SK-N-SH treated with all-trans-retinoic acid at 6 μM for 48 hours (cell line): ENCODE measurements around the gene ZBTB16.

Source experiments
- ATAC-seq: fragments of 200-7000 bp; cut with Tn5 transposase; 3 replicates; pipeline ENCODE4 v1.9.1; 2020; ENCODE audit warnings: mild to moderate bottlenecking, moderate library complexity
- ARNTL ChIP-seq: fragments of 450-650 bp; formaldehyde crosslinking; IDR thresholded peaks from 2 replicates; pipeline ENCODE4 v1.5.0; 2020; ENCODE audit warnings: low read depth, mild to moderate bottlenecking, moderate library complexity, borderline replicate concordance
- BACH2 ChIP-seq: fragments of 250-450 bp; sonication (Bioruptor Pico); IDR thresholded peaks from 2 replicates; pipeline ENCODE4 v1.9.0; 2021; ENCODE audit warnings: mild to moderate bottlenecking, borderline replicate concordance
- CSDC2 ChIP-seq: fragments of 250-450 bp; sonication (Bioruptor Pico); IDR thresholded peaks from 2 replicates; pipeline ENCODE4 v1.5.0; 2020; ENCODE audit warnings: mild to moderate bottlenecking, moderate library complexity
- CSRNP3 ChIP-seq: fragments of 250-450 bp; sonication (Bioruptor Pico); IDR thresholded peaks from 2 replicates; pipeline ENCODE4 v1.5.1; 2021; ENCODE audit warnings: mild to moderate bottlenecking, moderate library complexity
- ESRRG ChIP-seq: fragments of 250-450 bp; sonication (Bioruptor Pico); IDR thresholded peaks from 2 replicates; pipeline ENCODE4 v1.6.1; 2021; ENCODE audit warnings: mild to moderate bottlenecking
- GLIS3 ChIP-seq: fragments of 250-450 bp; sonication (Bioruptor Pico); IDR thresholded peaks from 2 replicates; pipeline ENCODE4 v1.5.0; 2020; ENCODE audit warnings: mild to moderate bottlenecking, moderate library complexity
- ISL1 ChIP-seq: fragments of 250-450 bp; sonication (Bioruptor Pico); IDR thresholded peaks from 2 replicates; pipeline ENCODE4 v2.1.2; 2022; ENCODE audit warnings: mild to moderate bottlenecking, moderate library complexity
- OSR1 ChIP-seq: fragments of 250-450 bp; sonication (Bioruptor Pico); IDR thresholded peaks from 2 replicates; pipeline ENCODE4 v1.8.0; 2022; ENCODE audit warnings: moderate library complexity, mild to moderate bottlenecking, inconsistent platforms
- PPARA ChIP-seq: fragments of 250-450 bp; sonication (Bioruptor Pico); IDR thresholded peaks from 2 replicates; pipeline ENCODE4 v1.5.0; 2020; ENCODE audit warnings: mild to moderate bottlenecking, borderline replicate concordance
- RARB ChIP-seq: fragments of 250-450 bp; sonication (Bioruptor Pico); IDR thresholded peaks from 2 replicates; pipeline ENCODE4 v1.8.0; 2021; ENCODE audit warnings: mild to moderate bottlenecking, moderate library complexity
- SNAI2 ChIP-seq: fragments of 250-450 bp; sonication (Bioruptor Pico); IDR thresholded peaks from 2 replicates; pipeline ENCODE4 v1.5.0; 2020; ENCODE audit warnings: mild to moderate bottlenecking, moderate library complexity
- TCF4 ChIP-seq: fragments of 250-450 bp; sonication (Bioruptor Pico); IDR thresholded peaks from 2 replicates; pipeline ENCODE4 v1.8.0; 2021; ENCODE audit warnings: mild to moderate bottlenecking, moderate library complexity, borderline replicate concordance
- ZC3H10 ChIP-seq: fragments of 250-450 bp; sonication (Bioruptor Pico); IDR thresholded peaks from 2 replicates; pipeline ENCODE4 v1.5.1; 2021; ENCODE audit warnings: mild to moderate bottlenecking, moderate library complexity
- ZFP3 ChIP-seq: fragments of 250-450 bp; sonication (Bioruptor Pico); IDR thresholded peaks from 2 replicates; pipeline ENCODE4 v1.5.0; 2020; ENCODE audit warnings: mild to moderate bottlenecking, moderate library complexity
- ZNF565 ChIP-seq: fragments of 450-650 bp; formaldehyde crosslinking; conservative IDR thresholded peaks from 2 replicates; pipeline ENCODE4 v1.5.0; 2020; ENCODE audit warnings: low read depth, mild to moderate bottlenecking, moderate library complexity
- ZNF70 ChIP-seq: fragments of 450-650 bp; formaldehyde crosslinking; IDR thresholded peaks from 2 replicates; pipeline ENCODE4 v1.5.0; 2020; ENCODE audit warnings: mild to moderate bottlenecking, moderate library complexity
- ZNF8 ChIP-seq: fragments of 450-650 bp; formaldehyde crosslinking; IDR thresholded peaks from 2 replicates; pipeline ENCODE4 v1.5.0; 2020; ENCODE audit warnings: mild to moderate bottlenecking, moderate library complexity
- TF ChIP-seq, protein P1 (sequence below): fragments of 250-450 bp; sonication (Bioruptor Pico); IDR thresholded peaks from 2 replicates; pipeline ENCODE4 v1.5.0; 2020; ENCODE audit warnings: mild to moderate bottlenecking, moderate library complexity
- TF ChIP-seq, protein P2 (sequence below): fragments of 250-450 bp; sonication (Bioruptor Pico); IDR thresholded peaks from 2 replicates; pipeline ENCODE4 v1.8.0; 2020; ENCODE audit warnings: mild to moderate bottlenecking, moderate library complexity, borderline replicate concordance
- TF ChIP-seq, protein P3 (sequence below): fragments of 250-450 bp; sonication (Bioruptor Pico); IDR thresholded peaks from 2 replicates; pipeline ENCODE4 v1.8.0; 2021; ENCODE audit warnings: low read depth, mild to moderate bottlenecking, moderate library complexity, borderline replicate concordance
- TF ChIP-seq, protein P4 (sequence below): fragments of 250-450 bp; sonication (Bioruptor Pico); IDR thresholded peaks from 2 replicates; pipeline ENCODE4 v1.5.1; 2020; ENCODE audit warnings: low read depth, mild to moderate bottlenecking, moderate library complexity

Gene ZBTB16

GRCh38 chr11:114080769-114081168 lies 21.3 kb downstream of the ZBTB16 start:
- ATAC-seq = no peak
- no peak for TF ChIP-seq ARNTL (CRISPR knock-in tag)
- no peak for TF ChIP-seq PPARA (CRISPR knock-in tag)
- TF ChIP-seq ZNF565 = no peak
- no peak for TF ChIP-seq BACH2 (CRISPR knock-in tag)
- TF ChIP-seq CSDC2 (CRISPR knock-in tag) = no peak
- no peak for TF ChIP-seq RARB
- TF ChIP-seq, protein P1, sequence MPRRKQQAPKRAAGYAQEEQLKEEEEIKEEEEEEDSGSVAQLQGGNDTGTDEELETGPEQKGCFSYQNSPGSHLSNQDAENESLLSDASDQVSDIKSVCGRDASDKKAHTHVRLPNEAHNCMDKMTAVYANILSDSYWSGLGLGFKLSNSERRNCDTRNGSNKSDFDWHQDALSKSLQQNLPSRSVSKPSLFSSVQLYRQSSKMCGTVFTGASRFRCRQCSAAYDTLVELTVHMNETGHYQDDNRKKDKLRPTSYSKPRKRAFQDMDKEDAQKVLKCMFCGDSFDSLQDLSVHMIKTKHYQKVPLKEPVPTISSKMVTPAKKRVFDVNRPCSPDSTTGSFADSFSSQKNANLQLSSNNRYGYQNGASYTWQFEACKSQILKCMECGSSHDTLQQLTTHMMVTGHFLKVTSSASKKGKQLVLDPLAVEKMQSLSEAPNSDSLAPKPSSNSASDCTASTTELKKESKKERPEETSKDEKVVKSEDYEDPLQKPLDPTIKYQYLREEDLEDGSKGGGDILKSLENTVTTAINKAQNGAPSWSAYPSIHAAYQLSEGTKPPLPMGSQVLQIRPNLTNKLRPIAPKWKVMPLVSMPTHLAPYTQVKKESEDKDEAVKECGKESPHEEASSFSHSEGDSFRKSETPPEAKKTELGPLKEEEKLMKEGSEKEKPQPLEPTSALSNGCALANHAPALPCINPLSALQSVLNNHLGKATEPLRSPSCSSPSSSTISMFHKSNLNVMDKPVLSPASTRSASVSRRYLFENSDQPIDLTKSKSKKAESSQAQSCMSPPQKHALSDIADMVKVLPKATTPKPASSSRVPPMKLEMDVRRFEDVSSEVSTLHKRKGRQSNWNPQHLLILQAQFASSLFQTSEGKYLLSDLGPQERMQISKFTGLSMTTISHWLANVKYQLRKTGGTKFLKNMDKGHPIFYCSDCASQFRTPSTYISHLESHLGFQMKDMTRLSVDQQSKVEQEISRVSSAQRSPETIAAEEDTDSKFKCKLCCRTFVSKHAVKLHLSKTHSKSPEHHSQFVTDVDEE = no peak
- no peak for TF ChIP-seq OSR1
- TF ChIP-seq ZFP3 (CRISPR knock-in tag) = no peak
- TF ChIP-seq GLIS3 = no peak
- TF ChIP-seq, protein P2, sequence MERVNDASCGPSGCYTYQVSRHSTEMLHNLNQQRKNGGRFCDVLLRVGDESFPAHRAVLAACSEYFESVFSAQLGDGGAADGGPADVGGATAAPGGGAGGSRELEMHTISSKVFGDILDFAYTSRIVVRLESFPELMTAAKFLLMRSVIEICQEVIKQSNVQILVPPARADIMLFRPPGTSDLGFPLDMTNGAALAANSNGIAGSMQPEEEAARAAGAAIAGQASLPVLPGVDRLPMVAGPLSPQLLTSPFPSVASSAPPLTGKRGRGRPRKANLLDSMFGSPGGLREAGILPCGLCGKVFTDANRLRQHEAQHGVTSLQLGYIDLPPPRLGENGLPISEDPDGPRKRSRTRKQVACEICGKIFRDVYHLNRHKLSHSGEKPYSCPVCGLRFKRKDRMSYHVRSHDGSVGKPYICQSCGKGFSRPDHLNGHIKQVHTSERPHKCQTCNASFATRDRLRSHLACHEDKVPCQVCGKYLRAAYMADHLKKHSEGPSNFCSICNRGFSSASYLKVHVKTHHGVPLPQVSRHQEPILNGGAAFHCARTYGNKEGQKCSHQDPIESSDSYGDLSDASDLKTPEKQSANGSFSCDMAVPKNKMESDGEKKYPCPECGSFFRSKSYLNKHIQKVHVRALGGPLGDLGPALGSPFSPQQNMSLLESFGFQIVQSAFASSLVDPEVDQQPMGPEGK (CRISPR knock-in tag) = no peak
- TF ChIP-seq ZC3H10 = no peak
- TF ChIP-seq ZNF70 = no peak

- TF ChIP-seq, protein P1 = no peak
- TF ChIP-seq ZNF8 (CRISPR knock-in tag) (no peak), GLIS3 (no peak), OSR1 (no peak), RARB (no peak), BACH2 (CRISPR knock-in tag) (no peak), CSDC2 (CRISPR knock-in tag) (no peak), ISL1 (CRISPR knock-in tag) (no peak), ZNF70 (no peak), TCF4 (CRISPR knock-in tag) (no peak), PPARA (CRISPR knock-in tag) (no peak), SNAI2 (CRISPR knock-in tag) (no peak), CSRNP3 (CRISPR knock-in tag) (no peak), ESRRG (CRISPR knock-in tag) (no peak)
- TF ChIP-seq, protein P2 (CRISPR knock-in tag) = no peak
- TF ChIP-seq, protein P3, sequence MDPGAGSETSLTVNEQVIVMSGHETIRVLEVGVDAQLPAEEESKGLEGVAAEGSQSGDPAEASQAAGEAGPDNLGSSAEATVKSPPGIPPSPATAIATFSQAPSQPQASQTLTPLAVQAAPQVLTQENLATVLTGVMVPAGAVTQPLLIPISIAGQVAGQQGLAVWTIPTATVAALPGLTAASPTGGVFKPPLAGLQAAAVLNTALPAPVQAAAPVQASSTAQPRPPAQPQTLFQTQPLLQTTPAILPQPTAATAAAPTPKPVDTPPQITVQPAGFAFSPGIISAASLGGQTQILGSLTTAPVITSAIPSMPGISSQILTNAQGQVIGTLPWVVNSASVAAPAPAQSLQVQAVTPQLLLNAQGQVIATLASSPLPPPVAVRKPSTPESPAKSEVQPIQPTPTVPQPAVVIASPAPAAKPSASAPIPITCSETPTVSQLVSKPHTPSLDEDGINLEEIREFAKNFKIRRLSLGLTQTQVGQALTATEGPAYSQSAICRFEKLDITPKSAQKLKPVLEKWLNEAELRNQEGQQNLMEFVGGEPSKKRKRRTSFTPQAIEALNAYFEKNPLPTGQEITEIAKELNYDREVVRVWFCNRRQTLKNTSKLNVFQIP (CRISPR knock-in tag) = no peak
- TF ChIP-seq, protein P4, sequence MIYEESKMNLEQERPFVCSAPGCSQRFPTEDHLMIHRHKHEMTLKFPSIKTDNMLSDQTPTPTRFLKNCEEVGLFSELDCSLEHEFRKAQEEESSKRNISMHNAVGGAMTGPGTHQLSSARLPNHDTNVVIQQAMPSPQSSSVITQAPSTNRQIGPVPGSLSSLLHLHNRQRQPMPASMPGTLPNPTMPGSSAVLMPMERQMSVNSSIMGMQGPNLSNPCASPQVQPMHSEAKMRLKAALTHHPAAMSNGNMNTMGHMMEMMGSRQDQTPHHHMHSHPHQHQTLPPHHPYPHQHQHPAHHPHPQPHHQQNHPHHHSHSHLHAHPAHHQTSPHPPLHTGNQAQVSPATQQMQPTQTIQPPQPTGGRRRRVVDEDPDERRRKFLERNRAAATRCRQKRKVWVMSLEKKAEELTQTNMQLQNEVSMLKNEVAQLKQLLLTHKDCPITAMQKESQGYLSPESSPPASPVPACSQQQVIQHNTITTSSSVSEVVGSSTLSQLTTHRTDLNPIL (CRISPR knock-in tag) = no peak
- TF ChIP-seq, all 23 proteins: peak for 0
- ATAC-seq = no peak
Observed at GRCh38 chr11:114081641-114082414, 22.3 kb downstream of the ZBTB16 start.
